Hepatocyte (in vitro differentiated cells): ENCODE measurements around the gene LMF1. TPM values are rescaled to one million over a fixed set of nuclear protein-coding genes. Genes with fewer than 3 reads are reported as not detected.

ENCODE experiments used
- DNase-seq: peaks from one replicate; pipeline ENCODE4 v3.0.0-alpha.2; 2016; ENCODE audit warnings: low spot score
- H2AFZ ChIP-seq: fragments of 200-600 bp; sonication (generic); 2 replicates; pipeline ENCODE4 v1.6.0; 2016; ENCODE audit warnings: antibody characterized with exemption, mild to moderate bottlenecking
- H3K27ac ChIP-seq: fragments of 200-600 bp; sonication (generic); 2 replicates; pipeline ENCODE4 v1.5.1; 2016; ENCODE audit warnings: mild to moderate bottlenecking
- H3K27me3 ChIP-seq: fragments of 200-600 bp; sonication (generic); 2 replicates; pipeline ENCODE4 v1.6.1; 2016
- H3K36me3 ChIP-seq: fragments of 200-600 bp; sonication (generic); replicated peaks from 2 replicates; pipeline ENCODE4 v1.5.1; 2016; ENCODE audit warnings: low read depth; ENCODE audit not compliant: insufficient read depth
- H3K4me1 ChIP-seq: fragments of 200-600 bp; sonication (generic); 2 replicates; pipeline ENCODE4 v1.5.1; 2016; ENCODE audit warnings: mild to moderate bottlenecking, moderate library complexity; ENCODE audit not compliant: insufficient read depth
- H3K4me2 ChIP-seq: fragments of 200-600 bp; sonication (generic); 2 replicates; pipeline ENCODE4 v1.6.0; 2016
- H3K4me3 ChIP-seq: fragments of 200-600 bp; sonication (generic); 2 replicates; pipeline ENCODE4 v1.5.1; 2016; ENCODE audit warnings: mild to moderate bottlenecking
- H3K79me2 ChIP-seq: fragments of 200-600 bp; sonication (generic); 2 replicates; pipeline ENCODE4 v1.6.0; 2017; ENCODE audit warnings: mild to moderate bottlenecking
- H3K9me2 ChIP-seq: fragments of 200-600 bp; sonication (generic); replicated peaks from 2 replicates; pipeline ENCODE4 v1.6.0; 2017; ENCODE audit warnings: mild to moderate bottlenecking; ENCODE audit not compliant: insufficient read depth
- H3K9me3 ChIP-seq: fragments of 200-600 bp; sonication (generic); 2 replicates; pipeline ENCODE4 v1.5.1; 2016; ENCODE audit warnings: low read depth, mild to moderate bottlenecking
- H4K20me1 ChIP-seq: fragments of 200-600 bp; sonication (generic); 2 replicates; pipeline ENCODE4 v1.6.0; 2016; ENCODE audit warnings: mild to moderate bottlenecking; ENCODE audit not compliant: insufficient read depth, poor library complexity, severe bottlenecking
- CTCF ChIP-seq: fragments of 200-600 bp; sonication (generic); IDR thresholded peaks from 2 replicates; pipeline ENCODE4 v1.5.1; 2016; ENCODE audit warnings: antibody characterized with exemption, mild to moderate bottlenecking; ENCODE audit not compliant: poor library complexity
- EZH2 ChIP-seq: fragments of 200-600 bp; sonication (generic); IDR thresholded peaks from 2 replicates; pipeline ENCODE4 v1.6.1; 2016; ENCODE audit warnings: antibody characterized with exemption, mild to moderate bottlenecking, borderline replicate concordance
- EZH2phosphoT487 ChIP-seq: fragments of 200-600 bp; sonication (generic); IDR thresholded peaks from one replicate; pipeline ENCODE4 v1.6.1; 2018; ENCODE audit warnings: antibody characterized with exemption, mild to moderate bottlenecking, low read depth, moderate library complexity; ENCODE audit not compliant: unreplicated experiment, severe bottlenecking
- WGBS: methylation state at CpG from one replicate; pipeline ENCODE4 v1.1.6; 2016; ENCODE audit warnings: low lambda C conversion rate; ENCODE audit errors: missing lambda C conversion rate; 5-methylcytosine and 5-hydroxymethylcytosine counted together
- polyA plus RNA-seq: library from polyadenylated mRNA; unstranded; fragments of >200 nt; fragmentation: Nextera tagmentation; extraction: Ambion mirVana; gene quantifications from 2 replicates; pipeline ENCODE4 v1.2.1, GENCODE V29; 2016
- total RNA-seq: library from RNA; depleted of rRNA; stranded (reverse); fragments of >200 nt; gene quantifications from 2 replicates; pipeline ENCODE4 v1.2.3, GENCODE V29; 2014

The LMF1 gene
- total and polyA plus RNA-seq, 2 experiments from 2014 or later, result 27.2 to 34.3 TPM

- DNase-seq, result no peak
- peaks cover 7% of the 10 kb centered on the region for H3K27me3 ChIP-seq
- WGBS, result 97% methylated on average over 15 of the region's 15 CpGs
- H3K9me3 ChIP-seq, result no peaks in the 10 kb centered on the region
- no peaks in the 10 kb centered on the region for H3K79me2 ChIP-seq
- TF ChIP-seq EZH2phosphoT487, result no peak
- TF ChIP-seq CTCF, result no peak
- no peak for TF ChIP-seq EZH2
- H3K36me3 ChIP-seq, result no peaks in the 10 kb centered on the region
- peaks cover 4% of the 10 kb centered on the region for H3K4me1 ChIP-seq
- H4K20me1 ChIP-seq, result no peaks in the 10 kb centered on the region
- H3K27ac ChIP-seq, result no peak overlapping the region
- H2AFZ ChIP-seq, result no peak overlapping the region
- no peaks in the 10 kb centered on the region for H3K9me2 ChIP-seq
- no peak overlapping the region for H3K4me3 ChIP-seq
- H3K4me2 ChIP-seq, result no peak overlapping the region
Observed at GRCh38 chr16:815861-816260, 154.9 kb downstream of the LMF1 start.

- Histone ChIP-seq H3K4me3 (no peak overlapping the region), H3K4me2 (no peak overlapping the region), H4K20me1 (no peaks in the 10 kb centered on the region), H3K79me2 (no peaks in the 10 kb centered on the region), H3K36me3 (no peaks in the 10 kb centered on the region), H3K9me3 (no peaks in the 10 kb centered on the region), H2AFZ (no peak overlapping the region), H3K4me1 (peaks cover 4% of the 10 kb centered on the region), H3K27me3 (peaks cover 7% of the 10 kb centered on the region), H3K27ac (no peak overlapping the region), H3K9me2 (no peaks in the 10 kb centered on the region)
- 85% methylated on average over 9 of the region's 9 CpGs for WGBS
- DNase-seq, result no peak
- TF ChIP-seq EZH2 (no peak), CTCF (no peak), EZH2phosphoT487 (no peak)
Observed at GRCh38 chr16:814974-815373, 155.8 kb downstream of the LMF1 start.

GRCh38 chr16:813916-814412, 156.8 kb downstream of the LMF1 start:
- Histone ChIP-seq H2AFZ (no peak overlapping the region), H3K27me3 (peaks cover 7% of the 10 kb centered on the region), H3K4me1 (peaks cover 4% of the 10 kb centered on the region), H3K9me3 (no peaks in the 10 kb centered on the region), H3K27ac (no peak overlapping the region), H3K4me3 (no peak overlapping the region), H3K79me2 (no peaks in the 10 kb centered on the region), H4K20me1 (no peaks in the 10 kb centered on the region), H3K9me2 (no peaks in the 10 kb centered on the region), H3K36me3 (no peaks in the 10 kb centered on the region), H3K4me2 (peak overlapping the region; percentile 85)
- TF ChIP-seq EZH2, result no peak
- no peak for TF ChIP-seq EZH2phosphoT487
- TF ChIP-seq CTCF, result no peak
- 62% methylated on average over 22 of the region's 22 CpGs for WGBS
- no peak for DNase-seq
